Omental fat pad (tissue), 4 donors: ENCODE results near the gene MYO15A. TPM values are rescaled to one million over a fixed set of nuclear protein-coding genes. Genes with fewer than 3 reads are reported as not detected.

Source experiments
- ATAC-seq: fragments of 150-250 bp; one replicate; pipeline ENCODE4 v1.9.1; 2016; ENCODE audit warnings: mild to moderate bottlenecking, moderate library complexity; ENCODE audit not compliant: low FRiP score
- DNase-seq: peaks from one replicate; pipeline ENCODE4 v3.0.0-alpha.2; 2019; ENCODE audit warnings: low spot score
- total RNA-seq, 4 donors: library from RNA; depleted of rRNA; stranded (reverse); fragments of >200 nt; gene quantifications; one replicate each; pipeline ENCODE4 v1.1.0, GENCODE V29; 2016
- TF ChIP-seq, protein P1 (sequence below), 3 donors: fragments of 450-650 bp; IDR thresholded peaks; one replicate each; pipeline ENCODE4 v1.5.1; 2016 to 2017; ENCODE audit warnings: antibody characterized with exemption in 3 of 3, mild to moderate bottlenecking in 3 of 3, moderate library complexity in 2 of 3

MYO15A gene
- total RNA-seq, 4 donors from 2014 or later, result 0.31 to 3.9 (median 2.0) TPM

GRCh38 chr17:18144261-18144660, 35.7 kb downstream of the MYO15A start:
- DNase-seq (no peak), ATAC-seq (no peak)
- TF ChIP-seq, protein P1, sequence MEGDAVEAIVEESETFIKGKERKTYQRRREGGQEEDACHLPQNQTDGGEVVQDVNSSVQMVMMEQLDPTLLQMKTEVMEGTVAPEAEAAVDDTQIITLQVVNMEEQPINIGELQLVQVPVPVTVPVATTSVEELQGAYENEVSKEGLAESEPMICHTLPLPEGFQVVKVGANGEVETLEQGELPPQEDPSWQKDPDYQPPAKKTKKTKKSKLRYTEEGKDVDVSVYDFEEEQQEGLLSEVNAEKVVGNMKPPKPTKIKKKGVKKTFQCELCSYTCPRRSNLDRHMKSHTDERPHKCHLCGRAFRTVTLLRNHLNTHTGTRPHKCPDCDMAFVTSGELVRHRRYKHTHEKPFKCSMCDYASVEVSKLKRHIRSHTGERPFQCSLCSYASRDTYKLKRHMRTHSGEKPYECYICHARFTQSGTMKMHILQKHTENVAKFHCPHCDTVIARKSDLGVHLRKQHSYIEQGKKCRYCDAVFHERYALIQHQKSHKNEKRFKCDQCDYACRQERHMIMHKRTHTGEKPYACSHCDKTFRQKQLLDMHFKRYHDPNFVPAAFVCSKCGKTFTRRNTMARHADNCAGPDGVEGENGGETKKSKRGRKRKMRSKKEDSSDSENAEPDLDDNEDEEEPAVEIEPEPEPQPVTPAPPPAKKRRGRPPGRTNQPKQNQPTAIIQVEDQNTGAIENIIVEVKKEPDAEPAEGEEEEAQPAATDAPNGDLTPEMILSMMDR (IDR thresholded peaks at IDR 0.05), result no peak

DNA sequence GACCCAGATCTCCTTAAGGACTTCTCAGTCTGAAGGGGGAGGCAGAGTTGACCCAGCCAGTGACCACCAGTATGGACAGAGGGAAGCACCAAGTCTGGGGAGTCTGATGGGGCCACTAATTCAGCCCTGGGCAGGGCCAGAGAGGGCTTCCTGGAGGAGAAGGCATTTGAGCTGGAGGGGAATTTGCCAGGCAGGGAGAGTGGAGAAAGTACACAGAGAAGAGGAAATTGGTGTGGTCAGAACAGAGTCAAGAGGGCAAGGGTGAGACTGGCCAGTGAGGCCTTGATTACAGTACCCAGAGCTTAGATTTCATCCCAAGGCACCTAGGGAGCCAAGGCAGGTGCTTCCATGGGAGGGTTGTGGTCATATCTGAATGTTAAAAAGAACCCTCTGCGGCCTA, 36.3 kb downstream of the MYO15A start:
- DNase-seq (no peak), ATAC-seq (no peak)
- TF ChIP-seq, protein P1 (IDR thresholded peaks at IDR 0.05), result no peak

- TF ChIP-seq, protein P1 (IDR thresholded peaks at IDR 0.05), result no peak
- DNase-seq (no peak), ATAC-seq (no peak)
Measured at GRCh38 chr17:18145811-18146210, 37.3 kb downstream of the MYO15A start.

- DNase-seq, result no peak
- TF ChIP-seq, protein P1 (IDR thresholded peaks at IDR 0.05), result no peak
- ATAC-seq, result no peak
Measured at GRCh38 chr17:18146259-18146658, 37.7 kb downstream of the MYO15A start.

- DNase-seq (no peak), ATAC-seq (no peak)
- TF ChIP-seq, protein P1 (IDR thresholded peaks at IDR 0.05), result no peak
Measured at GRCh38 chr17:18146980-18147379, 38.4 kb downstream of the MYO15A start.

GRCh38 chr17:18148586-18148985, 40.0 kb downstream of the MYO15A start:
- TF ChIP-seq, protein P1 (IDR thresholded peaks at IDR 0.05), result no peak
- ATAC-seq (no peak), DNase-seq (no peak)

- ATAC-seq (no peak), DNase-seq (no peak)
- TF ChIP-seq, protein P1 (IDR thresholded peaks at IDR 0.05), result no peak
Measured at GRCh38 chr17:18151290-18151689, 42.7 kb downstream of the MYO15A start.
